ENCODE data around the gene ZBTB16. TPM values are rescaled to one million over a fixed set of nuclear protein-coding genes. Genes with fewer than 3 reads are reported as not detected.

Gene ZBTB16, protein sequence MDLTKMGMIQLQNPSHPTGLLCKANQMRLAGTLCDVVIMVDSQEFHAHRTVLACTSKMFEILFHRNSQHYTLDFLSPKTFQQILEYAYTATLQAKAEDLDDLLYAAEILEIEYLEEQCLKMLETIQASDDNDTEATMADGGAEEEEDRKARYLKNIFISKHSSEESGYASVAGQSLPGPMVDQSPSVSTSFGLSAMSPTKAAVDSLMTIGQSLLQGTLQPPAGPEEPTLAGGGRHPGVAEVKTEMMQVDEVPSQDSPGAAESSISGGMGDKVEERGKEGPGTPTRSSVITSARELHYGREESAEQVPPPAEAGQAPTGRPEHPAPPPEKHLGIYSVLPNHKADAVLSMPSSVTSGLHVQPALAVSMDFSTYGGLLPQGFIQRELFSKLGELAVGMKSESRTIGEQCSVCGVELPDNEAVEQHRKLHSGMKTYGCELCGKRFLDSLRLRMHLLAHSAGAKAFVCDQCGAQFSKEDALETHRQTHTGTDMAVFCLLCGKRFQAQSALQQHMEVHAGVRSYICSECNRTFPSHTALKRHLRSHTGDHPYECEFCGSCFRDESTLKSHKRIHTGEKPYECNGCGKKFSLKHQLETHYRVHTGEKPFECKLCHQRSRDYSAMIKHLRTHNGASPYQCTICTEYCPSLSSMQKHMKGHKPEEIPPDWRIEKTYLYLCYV
- total RNA-seq, result 64.5 TPM
- long read RNA-seq, full-length matches to known transcripts, result 54 of 85 reads
- long read RNA-seq, partial matches to known transcripts, result 17 of 85 reads
- long read RNA-seq, other reads (novel, unspliced or antisense), result 14 of 85 reads

DNA sequence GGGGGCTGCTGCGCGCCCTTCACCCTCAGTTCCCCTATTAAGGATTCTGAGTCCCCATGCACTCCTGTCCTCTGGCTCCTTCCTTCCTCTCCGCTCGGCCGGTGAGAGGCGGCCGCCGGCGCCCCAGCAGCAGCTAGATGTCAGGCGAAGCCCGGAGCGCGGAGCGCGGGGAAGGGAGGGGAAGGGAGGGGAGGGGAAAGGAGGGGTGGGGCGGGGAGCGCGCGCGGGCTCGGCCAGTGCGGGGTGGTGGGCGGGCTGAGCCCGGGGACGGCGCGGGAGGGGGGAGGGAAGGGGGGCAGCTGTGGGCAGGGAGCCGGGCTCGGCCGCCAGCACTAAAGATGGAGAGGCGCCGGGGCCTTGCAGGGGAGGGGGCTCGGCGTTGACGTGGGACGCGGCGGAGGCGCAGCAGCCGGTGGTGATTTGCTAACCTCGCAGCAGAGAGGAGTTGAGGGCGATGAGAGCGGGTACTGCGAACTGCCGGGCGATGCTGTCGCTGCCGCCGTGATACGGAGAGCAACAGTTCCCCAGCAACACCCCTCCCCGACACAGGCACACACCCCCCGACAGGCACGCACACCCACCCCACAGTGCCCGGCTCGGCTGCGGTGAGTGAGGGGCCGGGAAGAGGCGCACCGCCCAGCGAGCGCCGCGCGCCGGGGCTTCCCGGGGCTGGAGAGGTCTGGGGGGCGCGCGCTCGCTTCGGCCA, at the start of gene ZBTB16:
Gene ZBTB16, plus strand, starts transcription at position 434 of the 706 bp plus-strand sequence. CDS start 3,590 bp downstream, outside the sequence.
- H3K4me1 ChIP-seq, result peaks cover 81% of the 10 kb centered on the region
- TF ChIP-seq, protein P1, sequence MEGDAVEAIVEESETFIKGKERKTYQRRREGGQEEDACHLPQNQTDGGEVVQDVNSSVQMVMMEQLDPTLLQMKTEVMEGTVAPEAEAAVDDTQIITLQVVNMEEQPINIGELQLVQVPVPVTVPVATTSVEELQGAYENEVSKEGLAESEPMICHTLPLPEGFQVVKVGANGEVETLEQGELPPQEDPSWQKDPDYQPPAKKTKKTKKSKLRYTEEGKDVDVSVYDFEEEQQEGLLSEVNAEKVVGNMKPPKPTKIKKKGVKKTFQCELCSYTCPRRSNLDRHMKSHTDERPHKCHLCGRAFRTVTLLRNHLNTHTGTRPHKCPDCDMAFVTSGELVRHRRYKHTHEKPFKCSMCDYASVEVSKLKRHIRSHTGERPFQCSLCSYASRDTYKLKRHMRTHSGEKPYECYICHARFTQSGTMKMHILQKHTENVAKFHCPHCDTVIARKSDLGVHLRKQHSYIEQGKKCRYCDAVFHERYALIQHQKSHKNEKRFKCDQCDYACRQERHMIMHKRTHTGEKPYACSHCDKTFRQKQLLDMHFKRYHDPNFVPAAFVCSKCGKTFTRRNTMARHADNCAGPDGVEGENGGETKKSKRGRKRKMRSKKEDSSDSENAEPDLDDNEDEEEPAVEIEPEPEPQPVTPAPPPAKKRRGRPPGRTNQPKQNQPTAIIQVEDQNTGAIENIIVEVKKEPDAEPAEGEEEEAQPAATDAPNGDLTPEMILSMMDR (IDR thresholded peaks at IDR 0.05; ENCODE audit: borderline replicate concordance), result peak; percentile 61
- peaks cover 30% of the 10 kb centered on the region for H3K36me3 ChIP-seq
- H3K9me3 ChIP-seq (replicated peaks), result no peaks in the 10 kb centered on the region
- peak within 1 kb of the TSS; percentile 100 for H3K4me3 ChIP-seq
- peak within 1 kb of the TSS; percentile 100 for H3K27ac ChIP-seq (replicated peaks)
- intact Hi-C loops (cut with micrococcal nuclease), result loop anchor here (10.0 kb wide), 1 partner anchor 125 kb away; no protein-coding TSS in a partner anchor
- peak; percentile 93 for DNase-seq
- H3K27me3 ChIP-seq (ENCODE audit: low read depth), result no peaks in the 10 kb centered on the region

DNA sequence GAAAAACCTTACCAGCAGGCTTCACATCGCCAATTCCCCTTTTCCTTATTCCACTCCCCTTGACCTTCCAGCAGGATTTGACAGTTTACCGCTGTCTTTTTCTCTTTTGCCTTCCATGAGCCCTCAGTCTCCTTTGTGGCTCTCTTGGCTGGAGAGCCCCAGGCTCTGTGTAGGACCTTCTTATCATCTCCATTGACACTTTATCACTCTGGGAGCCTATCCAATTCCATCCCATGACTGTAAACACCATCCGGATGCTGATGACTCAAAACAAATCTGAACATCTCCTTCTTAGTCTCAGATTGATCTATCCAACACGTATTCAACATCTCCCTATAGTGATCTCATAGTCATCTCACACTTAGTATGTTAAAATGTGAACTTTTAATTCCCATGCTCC, 48.6 kb upstream of the ZBTB16 start:
- Histone ChIP-seq H3K9me3 (replicated peaks) (no peaks in the 10 kb centered on the region), H3K4me3 (no peak overlapping the region), H3K36me3 (no peaks in the 10 kb centered on the region), H3K27ac (replicated peaks) (no peak overlapping the region), H3K4me1 (no peaks in the 10 kb centered on the region), H3K27me3 (ENCODE audit: low read depth) (peaks cover 21% of the 10 kb centered on the region)
- TF ChIP-seq, protein P1 (IDR thresholded peaks at IDR 0.05; ENCODE audit: borderline replicate concordance), result no peak
- intact Hi-C loops (cut with micrococcal nuclease), result no loop called here
- DNase-seq, result no peak

DNA sequence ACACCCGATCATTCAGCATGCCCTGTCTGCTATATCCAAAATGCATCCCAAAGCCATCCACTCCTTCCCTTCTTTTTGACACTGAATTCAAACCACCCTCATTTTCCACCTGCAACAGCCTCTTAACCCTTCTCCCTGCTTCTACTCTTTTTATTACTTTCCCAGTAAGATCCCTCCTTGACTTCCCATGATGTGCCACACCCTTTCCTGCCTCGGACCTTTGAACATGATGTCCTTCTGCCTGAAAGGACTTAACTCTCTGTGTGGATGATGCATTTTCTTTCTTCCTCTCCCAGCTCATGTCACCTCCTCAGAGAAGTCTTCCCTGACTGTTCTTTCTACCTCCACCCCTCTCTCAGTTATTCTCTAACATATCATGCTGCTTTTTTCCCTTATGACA, 48.1 kb upstream of the ZBTB16 start:
- Histone ChIP-seq H3K4me1 (no peaks in the 10 kb centered on the region), H3K9me3 (replicated peaks) (no peaks in the 10 kb centered on the region), H3K27ac (replicated peaks) (no peak overlapping the region), H3K27me3 (ENCODE audit: low read depth) (peaks cover 21% of the 10 kb centered on the region), H3K36me3 (no peaks in the 10 kb centered on the region), H3K4me3 (no peak overlapping the region)
- no peak for DNase-seq
- TF ChIP-seq, protein P1 (IDR thresholded peaks at IDR 0.05; ENCODE audit: borderline replicate concordance), result no peak
- intact Hi-C loops (cut with micrococcal nuclease), result no loop called here

DNA sequence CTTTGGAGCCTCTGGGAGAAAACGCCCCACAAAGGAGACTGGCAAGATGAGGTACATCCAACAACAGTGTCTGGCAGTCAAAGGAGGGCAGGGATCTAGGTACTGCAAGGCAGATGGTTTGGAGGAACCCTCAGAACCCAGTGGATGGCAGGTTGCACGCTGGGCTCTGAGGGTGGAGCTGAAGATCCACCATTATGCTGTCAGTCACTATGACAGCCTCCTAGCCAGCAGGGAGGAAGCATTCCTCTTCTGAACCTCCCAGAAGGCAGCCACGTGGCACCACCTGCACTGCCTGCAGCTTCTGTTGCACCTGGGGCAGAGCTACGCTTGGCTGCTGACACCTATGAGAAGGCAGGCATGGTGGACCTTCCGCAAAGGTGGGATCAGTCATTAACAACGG, 44.4 kb upstream of the ZBTB16 start:
- Histone ChIP-seq H3K4me1 (peaks cover 4% of the 10 kb centered on the region), H3K36me3 (no peaks in the 10 kb centered on the region), H3K9me3 (replicated peaks) (no peaks in the 10 kb centered on the region), H3K27ac (replicated peaks) (no peak overlapping the region), H3K4me3 (no peak overlapping the region), H3K27me3 (ENCODE audit: low read depth) (peaks cover 9% of the 10 kb centered on the region)
- intact Hi-C loops (cut with micrococcal nuclease), result no loop called here
- TF ChIP-seq, protein P1 (IDR thresholded peaks at IDR 0.05; ENCODE audit: borderline replicate concordance), result no peak
- DNase-seq, result no peak

DNA sequence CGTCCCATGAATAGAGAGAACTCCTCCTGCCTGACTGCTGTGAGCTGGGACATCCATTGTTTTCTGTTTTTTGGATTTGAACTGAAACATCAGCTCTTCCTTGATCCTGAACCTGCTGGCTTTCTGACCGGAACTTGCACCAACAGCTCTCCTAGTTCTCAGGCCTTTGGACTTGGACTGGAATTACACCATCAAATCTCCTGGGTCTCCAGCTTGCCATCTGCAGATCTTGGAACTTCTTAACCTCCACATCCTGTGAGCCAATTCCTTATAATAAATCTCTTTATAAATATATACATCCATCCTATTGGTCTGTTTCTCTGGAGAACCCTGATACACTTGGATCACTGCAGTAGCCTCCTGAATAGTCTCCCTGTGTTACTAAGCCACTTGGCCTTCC, 42.5 kb upstream of the ZBTB16 start:
- no peak for DNase-seq
- H3K9me3 ChIP-seq (replicated peaks), result no peaks in the 10 kb centered on the region
- TF ChIP-seq, protein P1 (IDR thresholded peaks at IDR 0.05; ENCODE audit: borderline replicate concordance), result no peak
- peaks cover 9% of the 10 kb centered on the region for H3K27me3 ChIP-seq (ENCODE audit: low read depth)
- no peak overlapping the region for H3K27ac ChIP-seq (replicated peaks)
- H3K36me3 ChIP-seq, result no peaks in the 10 kb centered on the region
- H3K4me3 ChIP-seq, result no peak overlapping the region
- intact Hi-C loops (cut with micrococcal nuclease), result no loop called here
- H3K4me1 ChIP-seq, result peaks cover 4% of the 10 kb centered on the region
